ENCODE results near the gene CTNNA3. TPM values are rescaled to one million over a fixed set of nuclear protein-coding genes. Genes with fewer than 3 reads are reported as not detected.

CTNNA3 gene
- polyA plus RNA-seq, 1 donor from 2014 or later, result 0.14 TPM

- H3K4me3 ChIP-seq (ENCODE audit: low read length), result no peak overlapping the region
- H3K79me2 ChIP-seq (replicated peaks; ENCODE audit: insufficient read depth, low read length), result no peaks in the 10 kb centered on the region
- no peaks in the 10 kb centered on the region for H3K36me3 ChIP-seq (ENCODE audit: insufficient read depth, low read length)
- no peak overlapping the region for H2AFZ ChIP-seq (ENCODE audit: low read depth, low read length)
- H3F3A ChIP-seq (ENCODE audit: insufficient read depth, low read length, poor library complexity, severe bottlenecking), result no peaks in the 10 kb centered on the region
- H3K9me2 ChIP-seq (ENCODE audit: insufficient read depth, low read length), result no peaks in the 10 kb centered on the region
- no peak overlapping the region for H3K9ac ChIP-seq (ENCODE audit: low read length)
- no peak overlapping the region for H3K27ac ChIP-seq (ENCODE audit: low read length)
- no peaks in the 10 kb centered on the region for H4K20me1 ChIP-seq (ENCODE audit: insufficient read depth)
- TF ChIP-seq EP300 (conservative IDR thresholded peaks at IDR 0.05; ENCODE audit: poor library complexity, severe bottlenecking) (no peak), CTCF (IDR thresholded peaks at IDR 0.05; ENCODE audit: poor library complexity, severe bottlenecking) (no peak), TAF1 (IDR thresholded peaks at IDR 0.05; ENCODE audit: low read depth) (no peak), POLR2AphosphoS5 (IDR thresholded peaks at IDR 0.05) (no peak), MXI1 (conservative IDR thresholded peaks at IDR 0.05; ENCODE audit: poor library complexity, severe bottlenecking) (no peak), REST (IDR thresholded peaks at IDR 0.05; ENCODE audit: borderline replicate concordance) (no peak), EZH2 (IDR thresholded peaks at IDR 0.05; ENCODE audit: borderline replicate concordance, insufficient read depth, low read length, poor library complexity, severe bottlenecking) (no peak), SMC3 (conservative IDR thresholded peaks at IDR 0.05; ENCODE audit: poor library complexity) (no peak), RAD21 (conservative IDR thresholded peaks at IDR 0.05) (no peak)
- no peak overlapping the region for H3K4me2 ChIP-seq (ENCODE audit: low read length)
- no peaks in the 10 kb centered on the region for H3K9me3 ChIP-seq (ENCODE audit: low read length)
- no peaks in the 10 kb centered on the region for H3K27me3 ChIP-seq (ENCODE audit: insufficient read depth, low read depth, low read length)
Measured at GRCh38 chr10:66283874-66284464, 1412.0 kb downstream of the CTNNA3 start.

GRCh38 chr10:66283064-66283463 lies 1412.9 kb downstream of the CTNNA3 start:
- no peaks in the 10 kb centered on the region for H3K9me2 ChIP-seq (ENCODE audit: insufficient read depth, low read length)
- H3K9ac ChIP-seq (ENCODE audit: low read length), result no peak overlapping the region

More at GRCh38 chr10:66283064-66283463, 1412.9 kb downstream of the CTNNA3 start:
- H3K36me3 ChIP-seq (ENCODE audit: insufficient read depth, low read length), result no peaks in the 10 kb centered on the region
- no peaks in the 10 kb centered on the region for H3K27me3 ChIP-seq (ENCODE audit: insufficient read depth, low read depth, low read length)
- H4K20me1 ChIP-seq (ENCODE audit: insufficient read depth), result no peaks in the 10 kb centered on the region
- TF ChIP-seq TAF1 (IDR thresholded peaks at IDR 0.05; ENCODE audit: low read depth) (no peak), MXI1 (conservative IDR thresholded peaks at IDR 0.05; ENCODE audit: poor library complexity, severe bottlenecking) (no peak), RAD21 (conservative IDR thresholded peaks at IDR 0.05) (no peak), EP300 (conservative IDR thresholded peaks at IDR 0.05; ENCODE audit: poor library complexity, severe bottlenecking) (no peak)
- no peak overlapping the region for H3K27ac ChIP-seq (ENCODE audit: low read length)
- H2AFZ ChIP-seq (ENCODE audit: low read depth, low read length), result no peak overlapping the region
- H3K4me2 ChIP-seq (ENCODE audit: low read length), result no peak overlapping the region
- H3K4me3 ChIP-seq (ENCODE audit: low read length), result no peak overlapping the region
- no peaks in the 10 kb centered on the region for H3K79me2 ChIP-seq (replicated peaks; ENCODE audit: insufficient read depth, low read length)
- no peaks in the 10 kb centered on the region for H3F3A ChIP-seq (ENCODE audit: insufficient read depth, low read length, poor library complexity, severe bottlenecking)
- H3K9me3 ChIP-seq (ENCODE audit: low read length), result no peaks in the 10 kb centered on the region
